Activated CD8-positive, alpha-beta memory T cell treated with anti-CD3 and anti-CD28 coated beads for 24 hours (primary cell): ENCODE data around the gene RSL24D1.

Source experiments
- DNase-seq: peaks from one replicate; pipeline ENCODE4 v3.0.0-alpha.2; 2020

The RSL24D1 gene

DNA sequence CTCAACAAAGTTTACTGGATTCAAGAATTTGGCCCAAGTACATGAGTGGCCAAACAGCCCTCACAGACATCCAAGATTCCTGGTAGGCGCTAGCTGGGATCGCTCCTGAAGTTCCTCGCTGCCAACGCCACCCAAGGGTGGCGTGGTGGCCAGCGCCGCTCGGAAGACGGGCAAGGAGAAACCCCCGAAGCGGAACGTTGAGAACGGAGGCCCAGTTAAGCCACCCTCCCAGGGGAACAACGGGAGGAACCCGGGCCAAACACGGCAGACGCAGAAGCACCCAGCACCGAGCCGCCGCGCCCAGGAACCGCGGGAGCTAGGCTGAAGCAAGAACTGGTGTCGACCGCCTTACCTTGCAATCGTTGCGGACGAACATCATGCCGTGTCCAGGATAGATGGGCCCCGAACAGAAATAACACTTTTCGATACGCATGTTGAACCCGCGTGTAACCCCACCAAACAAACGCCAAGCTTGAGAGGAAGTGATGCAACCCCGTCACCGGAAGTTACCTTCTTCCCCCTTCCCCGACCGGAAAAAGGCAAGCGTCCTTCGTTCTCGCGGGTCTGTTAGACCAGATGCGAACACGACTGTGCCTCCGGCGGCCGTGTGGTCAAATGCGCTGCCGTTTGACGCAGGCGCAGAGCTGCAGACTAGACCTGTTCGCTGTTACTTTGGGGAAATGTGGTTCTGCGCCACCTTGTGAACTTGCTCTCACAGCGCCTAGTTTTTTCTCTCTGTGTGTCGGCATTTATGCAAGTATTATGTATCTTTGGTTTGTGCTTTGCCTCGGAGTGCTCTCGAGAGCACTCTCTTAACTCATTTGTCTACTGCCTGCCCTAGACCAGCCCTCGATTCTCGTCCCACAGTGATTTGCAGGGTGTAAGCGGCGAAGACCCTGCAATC is at the start of gene RSL24D1:
Gene RSL24D1, minus strand, starts transcription at position 484 of the 904 bp plus-strand sequence. Its CDS starts 51 bp downstream, at position 433.
- DNase-seq, result peak; percentile 95

DNA sequence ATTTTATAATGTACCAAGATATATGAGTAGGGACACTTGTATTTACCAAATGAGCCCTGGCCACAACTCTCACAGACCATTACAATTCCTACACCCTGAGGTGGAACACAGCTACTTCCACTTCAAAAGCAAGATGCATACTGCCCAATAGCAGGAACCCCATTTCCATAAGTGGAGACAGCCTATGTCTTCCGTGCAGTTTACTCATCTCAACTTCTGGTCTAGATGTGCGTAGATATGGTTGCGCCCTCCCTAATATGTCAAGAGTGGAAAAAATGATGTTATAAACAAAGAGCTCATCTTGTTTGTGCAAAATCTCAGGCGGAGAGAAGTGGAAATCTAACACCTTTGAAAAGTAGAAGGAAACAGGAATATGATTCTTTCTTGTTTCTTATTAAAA is 48.3 kb upstream of the RSL24D1 start:
- DNase-seq, result no peak

DNA sequence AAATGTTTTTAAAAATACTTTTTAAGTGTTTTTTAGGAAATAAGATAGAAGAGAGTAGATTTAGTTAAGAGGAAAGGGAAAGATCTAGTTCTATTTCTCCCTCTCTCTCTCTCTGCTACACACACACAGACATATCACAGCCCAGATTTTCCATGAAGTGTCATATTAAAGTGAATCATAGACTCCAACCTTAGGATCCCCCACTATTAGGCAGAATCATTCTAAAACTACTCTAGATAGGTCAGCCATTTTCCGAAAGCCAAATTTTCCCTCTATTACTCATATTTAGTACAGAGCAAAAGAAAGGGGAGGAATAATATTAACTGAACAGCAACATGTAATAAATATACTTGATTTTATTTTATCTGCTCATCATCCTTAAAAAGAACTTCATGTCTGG is 45.1 kb upstream of the RSL24D1 start:
- no peak for DNase-seq

GRCh38 chr15:55241186-55241585 is 44.4 kb upstream of the RSL24D1 start:
- no peak for DNase-seq

DNA sequence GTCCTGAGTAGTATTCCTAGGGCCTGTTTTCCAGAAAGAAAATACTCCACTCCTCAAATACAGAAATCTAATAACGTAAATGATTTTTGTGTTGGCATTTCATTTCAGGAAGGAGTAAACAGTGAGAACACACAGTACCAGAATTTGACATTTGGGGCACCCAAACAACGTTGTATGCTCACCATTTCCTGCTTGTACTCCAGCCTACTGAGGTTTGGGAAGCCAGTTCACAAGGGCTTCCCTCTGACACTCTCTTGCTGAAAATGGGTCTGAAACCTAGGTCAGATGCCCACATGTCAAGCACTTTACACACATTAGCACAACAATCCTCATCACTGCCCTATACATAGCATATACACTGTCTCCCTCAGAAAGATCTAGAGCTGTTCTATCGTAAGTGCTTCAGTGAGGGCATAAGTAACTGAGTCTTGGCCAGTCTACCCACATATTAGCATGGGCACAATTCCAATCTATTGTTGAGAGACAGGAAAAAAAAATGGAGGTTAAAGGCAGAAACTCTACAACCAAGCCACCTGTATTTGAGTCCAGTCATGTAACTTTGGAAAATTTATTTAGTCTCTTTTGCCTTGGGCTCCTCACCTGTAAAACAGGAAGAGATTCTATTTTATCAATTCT is 43.5 kb upstream of the RSL24D1 start:
- no peak for DNase-seq

- no peak for DNase-seq
These were observed 42.8 kb upstream of the RSL24D1 start for GRCh38 chr15:55239440-55240124.

GRCh38 chr15:55238877-55239276 is 42.1 kb upstream of the RSL24D1 start:
- no peak for DNase-seq

DNA sequence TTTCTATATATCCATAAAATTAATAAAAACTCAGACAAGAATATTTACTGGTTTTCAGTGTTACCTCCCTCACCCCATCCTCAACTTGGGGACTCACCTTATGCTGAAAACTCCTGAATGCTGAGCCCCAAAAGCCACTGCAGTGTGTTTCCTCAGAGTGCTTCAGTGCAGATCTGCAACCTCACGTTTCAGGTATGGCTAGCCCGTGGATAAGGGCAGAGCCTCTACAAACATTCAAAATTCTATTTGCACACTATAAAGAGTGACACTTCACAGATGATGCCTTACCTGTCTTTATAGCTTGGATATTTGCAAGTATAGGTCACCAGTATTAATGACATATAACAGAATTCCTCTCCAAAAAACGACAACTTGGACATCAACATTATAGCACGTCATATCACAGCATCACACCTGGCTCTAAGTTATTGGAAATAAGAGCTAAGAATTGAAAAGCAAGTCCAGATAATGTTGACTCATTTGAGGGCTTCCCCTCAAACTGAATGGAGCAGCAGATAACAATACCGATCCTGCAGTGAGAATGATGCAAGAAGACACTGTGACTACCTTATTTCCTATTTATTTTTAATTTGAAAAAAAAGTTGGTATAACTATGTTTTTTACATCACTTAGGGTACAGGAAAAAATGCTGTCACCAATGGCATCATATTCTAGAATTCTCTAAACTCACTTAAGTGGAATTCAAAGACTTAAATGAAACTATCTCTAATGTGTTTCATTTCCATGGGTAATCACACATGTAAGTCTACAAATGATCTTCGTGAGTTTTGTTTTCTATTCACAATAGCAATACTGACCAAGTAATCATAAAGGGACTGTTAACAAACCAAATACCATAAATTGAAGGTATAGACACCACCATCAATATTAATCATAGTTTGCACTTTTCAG is 40.7 kb upstream of the RSL24D1 start:
- DNase-seq, result no peak

- no peak for DNase-seq
These were observed 38.9 kb upstream of the RSL24D1 start for GRCh38 chr15:55235546-55236036.

GRCh38 chr15:55234800-55235104 is 38.0 kb upstream of the RSL24D1 start:
- no peak for DNase-seq

DNA sequence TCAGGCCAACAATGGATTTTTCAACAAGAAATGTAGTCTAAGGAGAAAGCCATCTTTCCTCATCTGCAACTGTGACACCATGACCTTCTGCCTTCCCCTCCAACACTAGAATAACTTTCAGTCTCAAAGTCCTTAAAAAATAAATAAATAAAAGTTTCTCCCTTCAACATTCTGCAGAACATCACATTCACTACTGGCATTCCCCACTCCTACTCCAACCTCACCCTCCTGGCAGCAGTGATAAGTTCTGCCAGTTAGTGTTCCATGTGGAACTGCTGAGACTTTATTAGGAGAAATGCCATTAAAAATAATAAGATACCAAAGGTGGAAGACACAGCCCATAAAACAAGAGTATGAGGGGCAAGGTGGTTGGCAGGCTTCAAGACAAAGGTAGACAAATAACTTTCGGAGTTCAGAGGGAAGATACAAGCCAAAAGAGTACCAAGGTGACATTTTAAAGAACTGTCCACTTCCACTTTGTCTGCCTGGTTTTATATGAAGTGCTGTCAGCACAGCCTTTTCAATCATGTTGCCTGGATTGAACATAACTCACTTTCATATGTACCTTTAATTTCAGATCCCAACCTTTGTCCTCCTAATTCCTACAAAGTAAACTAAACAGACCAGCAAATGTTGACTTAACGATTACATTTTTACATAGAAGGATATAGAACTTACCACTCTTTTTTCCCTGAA is 37.5 kb upstream of the RSL24D1 start:
- DNase-seq, result no peak

DNA sequence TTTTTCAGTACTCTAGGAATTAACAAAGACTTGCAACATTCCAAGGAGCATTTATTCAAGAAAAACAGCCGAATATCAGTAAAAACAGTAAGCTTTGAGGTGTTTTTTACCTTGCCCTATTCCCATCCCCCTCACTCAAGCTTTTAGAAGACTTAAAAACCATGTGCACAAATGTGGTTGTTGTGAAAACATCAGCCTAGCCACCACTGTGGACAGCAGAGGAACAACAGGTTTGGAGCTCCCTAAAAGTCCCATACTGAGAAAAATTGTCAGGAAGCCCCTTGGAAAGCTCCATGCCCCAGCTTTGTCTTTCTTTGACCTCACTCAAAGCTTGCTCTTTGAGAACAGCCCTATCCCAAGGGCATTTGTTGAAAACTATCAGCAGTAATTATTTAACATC is 34.7 kb upstream of the RSL24D1 start:
- DNase-seq, result no peak

GRCh38 chr15:55230953-55231352 is 34.2 kb upstream of the RSL24D1 start:
- DNase-seq, result no peak

GRCh38 chr15:55230051-55230670 is 33.4 kb upstream of the RSL24D1 start:
- DNase-seq, result no peak

DNA sequence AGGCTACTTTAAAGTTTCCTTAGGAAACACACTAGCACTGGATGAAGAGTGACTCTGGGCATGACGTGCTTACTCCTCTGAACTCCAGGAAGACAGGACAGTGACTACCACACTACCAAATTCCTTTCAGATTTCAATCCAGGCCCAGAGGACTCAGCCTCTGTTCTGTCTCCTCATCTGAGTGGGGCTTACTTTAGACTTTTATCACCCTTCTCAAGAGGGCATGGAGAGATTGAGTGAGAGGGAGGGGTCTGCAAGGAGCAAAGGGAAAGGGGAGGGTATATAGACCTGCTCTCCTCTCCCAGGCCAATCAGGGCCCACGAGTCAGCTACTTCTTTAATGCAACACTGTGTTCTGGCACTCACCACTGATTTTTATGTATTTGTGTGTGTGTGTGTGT is 29.4 kb upstream of the RSL24D1 start:
- no peak for DNase-seq

DNA sequence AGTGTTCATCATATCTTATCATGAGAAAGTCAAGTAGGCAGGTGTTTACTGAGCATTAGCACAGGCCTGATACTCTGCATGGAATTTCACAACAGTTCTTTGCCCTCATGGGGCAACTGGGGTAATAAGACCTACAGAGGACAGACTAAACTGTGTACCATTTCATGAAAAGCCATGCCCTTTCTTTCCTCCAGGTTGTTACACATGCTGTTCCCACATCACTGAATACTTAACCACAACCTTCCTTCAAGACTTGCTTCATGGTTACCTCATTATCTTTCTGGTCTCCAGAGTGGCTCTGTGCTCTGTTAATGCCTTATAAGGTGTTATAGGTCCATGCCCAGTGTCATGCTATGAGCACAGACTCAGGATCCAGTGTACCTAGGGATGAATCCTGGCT is 28.2 kb upstream of the RSL24D1 start:
- DNase-seq, result no peak

DNA sequence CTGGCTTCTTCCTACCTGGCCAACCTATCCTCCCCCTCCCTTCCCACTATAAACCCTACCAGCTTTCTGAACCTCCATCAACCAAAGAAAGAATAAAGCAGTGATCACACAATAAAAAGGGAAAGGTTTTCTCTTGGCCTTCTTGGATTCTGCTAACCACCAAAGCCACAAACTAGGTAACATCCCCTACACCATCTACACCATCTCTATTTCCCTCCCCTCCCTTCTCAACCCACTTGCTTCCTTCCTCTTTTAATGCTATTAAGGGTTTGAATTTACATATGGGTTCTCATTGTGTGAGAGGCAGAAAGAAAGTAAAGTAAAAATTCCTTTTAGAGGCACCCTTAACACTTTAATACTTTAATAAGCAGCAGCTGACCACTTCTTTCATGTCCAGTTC is 25.8 kb upstream of the RSL24D1 start:
- no peak for DNase-seq

DNA sequence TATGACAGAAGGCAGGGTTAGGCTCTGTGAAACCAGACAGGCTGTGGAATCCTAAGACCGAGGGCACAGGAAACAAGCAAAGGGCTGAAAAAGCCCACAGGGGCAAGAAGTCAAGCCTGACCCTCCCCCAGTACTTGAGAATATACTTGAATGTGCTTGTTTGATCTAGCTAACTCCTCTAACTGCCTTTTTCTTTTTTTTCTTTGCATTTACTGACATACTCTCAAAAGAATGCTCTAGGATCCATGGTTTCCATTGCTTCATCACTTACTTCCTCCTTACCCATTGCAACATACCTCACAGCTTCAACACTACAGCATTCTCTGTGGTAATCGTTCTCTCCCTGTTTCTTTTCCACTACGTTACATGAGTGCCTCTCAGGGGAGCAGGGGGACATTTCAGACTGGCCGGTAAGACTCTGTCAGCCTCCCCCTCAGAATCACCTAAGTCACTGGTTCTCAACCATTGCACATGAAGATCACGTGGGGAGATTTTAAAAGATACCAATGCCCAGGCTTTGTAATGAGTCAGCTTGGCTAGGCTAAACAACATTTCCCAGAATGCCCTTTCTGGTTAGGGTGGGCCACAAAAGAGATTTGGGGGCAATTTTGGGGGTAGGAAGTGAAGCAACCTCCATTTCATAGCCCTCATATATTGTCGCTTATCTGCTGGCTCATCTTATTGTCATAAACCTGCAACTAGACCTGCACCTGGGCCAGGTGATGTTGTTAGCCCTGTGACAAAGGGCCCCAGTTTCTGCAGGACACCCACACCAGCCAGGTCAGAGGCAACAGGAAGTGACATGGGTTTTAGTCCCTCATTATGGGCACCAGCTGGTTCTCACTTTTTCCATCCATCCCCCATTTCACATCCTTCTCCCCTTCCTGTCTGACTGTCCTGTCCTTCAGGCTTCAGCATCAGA is 24.6 kb upstream of the RSL24D1 start:
- peak; percentile 73 for DNase-seq

- DNase-seq, result no peak
These were observed 23.9 kb upstream of the RSL24D1 start for GRCh38 chr15:55220606-55221005.

DNA sequence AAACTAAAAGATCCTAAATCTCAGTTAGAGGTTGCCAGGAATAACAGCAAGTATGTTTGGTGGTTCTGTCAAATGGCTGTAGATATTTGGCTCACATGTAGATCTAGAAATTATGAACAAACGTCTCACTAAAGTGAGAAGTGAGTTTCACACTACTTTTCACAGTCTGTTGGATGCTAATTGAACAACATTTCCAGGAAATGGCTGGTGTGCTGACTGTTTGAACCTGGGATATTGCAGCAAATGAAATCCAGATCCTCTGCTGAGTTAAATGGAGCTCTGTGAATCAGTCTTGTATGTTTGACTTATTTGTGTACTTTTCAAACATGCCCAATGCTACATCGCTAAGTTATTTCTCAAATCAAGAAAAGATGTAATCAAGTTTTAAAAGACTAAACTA is 21.3 kb upstream of the RSL24D1 start:
- DNase-seq, result no peak
